A673 (cell line): ENCODE results near the gene SH3D21.

ENCODE experiments used
- CTCF ChIP-seq: fragments of 300-800, 200-600 bp; sonication (generic); conservative IDR thresholded peaks from 2 replicates; pipeline ENCODE4 v1.5.1; 2017; ENCODE audit warnings: low read depth, mild to moderate bottlenecking, antibody characterized with exemption, low read length, moderate library complexity, mixed read lengths
- EZH2 ChIP-seq: fragments of 200-600 bp; sonication (generic); IDR thresholded peaks from 2 replicates; pipeline ENCODE4 v1.6.1; 2017; ENCODE audit warnings: borderline replicate concordance, low read depth, mild to moderate bottlenecking, mixed read lengths, antibody characterized with exemption, low read length; ENCODE audit not compliant: poor library complexity, severe bottlenecking

DNA sequence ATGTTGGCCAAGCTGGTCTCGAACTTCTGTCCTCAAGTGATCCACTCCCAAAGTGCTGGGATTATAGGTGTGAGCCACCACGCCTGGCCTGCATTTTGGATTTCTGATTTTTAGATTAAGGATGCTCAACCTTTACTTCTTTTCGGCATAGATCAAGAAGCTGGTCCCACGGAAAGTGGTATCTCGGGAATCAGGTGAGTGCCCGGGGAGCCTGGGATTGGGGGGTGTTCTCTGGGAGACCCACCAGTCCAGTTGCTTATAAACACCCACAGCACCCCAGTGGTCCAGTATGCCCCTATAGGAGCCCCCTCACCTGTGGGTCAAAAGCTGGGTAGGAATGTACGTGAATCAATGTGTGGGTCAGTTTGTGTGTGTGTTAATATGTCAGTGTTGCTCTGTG, 3.2 kb downstream of the SH3D21 start:
- no peak for TF ChIP-seq CTCF
- no peak for TF ChIP-seq EZH2
